ACC112 (cell line): ENCODE data around the gene SQSTM1.

ENCODE experiments used
- H2AFZ ChIP-seq: fragments of 200-600 bp; sonication (generic); one replicate; pipeline ENCODE4 v1.6.0; 2017; ENCODE audit warnings: antibody characterized with exemption, low read length; ENCODE audit not compliant: unreplicated experiment
- H3K27ac ChIP-seq: fragments of 200-600 bp; sonication (generic); 2 replicates; pipeline ENCODE4 v1.5.1; 2014; ENCODE audit warnings: low read depth, mild to moderate bottlenecking, antibody characterized with exemption, low read length, moderate library complexity
- H3K27me3 ChIP-seq: fragments of 200-600 bp; sonication (generic); 2 replicates; pipeline ENCODE4 v1.6.1; 2014; ENCODE audit warnings: mild to moderate bottlenecking, antibody characterized with exemption, low read length, moderate library complexity, mixed read lengths; ENCODE audit not compliant: insufficient read depth
- H3K36me3 ChIP-seq: fragments of 200-600 bp; sonication (generic); 2 replicates; pipeline ENCODE4 v1.6.1; 2016; ENCODE audit warnings: mild to moderate bottlenecking, antibody characterized with exemption, low read length, moderate library complexity, mixed read lengths; ENCODE audit not compliant: insufficient read depth
- H3K4me1 ChIP-seq: fragments of 200-600 bp; sonication (generic); one replicate; pipeline ENCODE4 v1.6.1; 2016; ENCODE audit warnings: low read length, mixed read lengths; ENCODE audit not compliant: insufficient read depth, unreplicated experiment, control insufficient read depth
- H3K4me3 ChIP-seq: fragments of 200-600 bp; sonication (generic); 2 replicates; pipeline ENCODE4 v1.5.1; 2014; ENCODE audit warnings: mild to moderate bottlenecking, low read depth, low read length
- H3K79me2 ChIP-seq: fragments of 200-600 bp; sonication (generic); one replicate; pipeline ENCODE4 v1.6.0; 2016; ENCODE audit warnings: low read length; ENCODE audit not compliant: control insufficient read depth, unreplicated experiment, insufficient read depth

Gene SQSTM1

DNA sequence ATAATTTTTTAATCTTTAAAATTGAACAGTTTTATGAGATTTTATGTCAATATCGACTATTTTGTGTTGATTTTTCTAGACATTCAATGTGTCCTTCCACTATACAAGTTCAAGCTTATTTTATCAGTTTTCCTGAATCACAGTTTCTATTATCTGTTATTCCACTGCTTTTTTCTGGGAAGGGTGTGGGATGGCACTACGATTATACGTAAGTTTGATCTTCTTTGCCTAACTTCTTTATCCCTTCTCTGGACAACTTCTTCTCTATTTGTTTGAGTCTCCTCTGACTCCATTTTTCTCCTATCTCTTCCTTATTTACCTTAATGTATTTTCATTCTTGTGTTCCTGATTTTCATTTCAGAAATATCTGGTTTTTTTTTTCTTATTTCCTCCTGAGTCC, 62.5 kb downstream of the SQSTM1 start:
- no peaks in the 10 kb centered on the region for H3K79me2 ChIP-seq
- H3K36me3 ChIP-seq = peaks cover 59% of the 10 kb centered on the region
- H3K4me1 ChIP-seq = peaks cover 8% of the 10 kb centered on the region
- H3K27ac ChIP-seq = no peak overlapping the region
- no peak overlapping the region for H2AFZ ChIP-seq
- H3K27me3 ChIP-seq = no peaks in the 10 kb centered on the region
- no peak overlapping the region for H3K4me3 ChIP-seq

DNA sequence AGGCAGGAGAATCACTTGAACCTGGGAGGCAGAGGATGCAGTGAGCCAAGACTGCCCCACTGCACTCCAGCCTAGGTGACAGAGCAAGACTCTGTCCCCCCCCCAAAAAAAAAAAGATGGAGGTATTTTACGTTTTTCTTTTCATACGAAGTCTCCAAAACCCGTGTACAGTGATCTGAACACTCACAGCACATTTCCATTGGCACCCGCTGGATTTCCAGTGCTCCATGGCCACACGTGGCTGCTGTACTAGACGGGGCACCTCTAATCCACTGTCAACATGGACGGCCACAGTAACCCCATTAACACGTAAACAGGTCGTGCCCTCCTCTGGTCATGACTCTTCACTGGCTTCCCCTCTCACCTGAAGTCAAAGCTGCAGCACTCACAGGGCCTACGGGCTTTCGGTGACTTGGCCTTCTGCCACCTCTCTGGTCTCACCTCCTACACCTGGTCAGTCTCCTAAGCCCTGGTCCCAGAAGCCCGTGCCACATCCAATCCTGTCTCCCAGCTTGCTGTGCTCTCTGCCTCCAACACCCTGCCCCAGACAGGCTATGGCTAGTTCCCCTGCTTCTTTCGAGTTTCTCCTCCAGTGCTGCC, 64.9 kb downstream of the SQSTM1 start:
- Histone ChIP-seq H3K79me2 (no peaks in the 10 kb centered on the region), H3K4me1 (no peaks in the 10 kb centered on the region), H3K36me3 (peaks cover 70% of the 10 kb centered on the region), H2AFZ (no peak overlapping the region), H3K27ac (no peak overlapping the region), H3K4me3 (no peak overlapping the region), H3K27me3 (no peaks in the 10 kb centered on the region)

DNA sequence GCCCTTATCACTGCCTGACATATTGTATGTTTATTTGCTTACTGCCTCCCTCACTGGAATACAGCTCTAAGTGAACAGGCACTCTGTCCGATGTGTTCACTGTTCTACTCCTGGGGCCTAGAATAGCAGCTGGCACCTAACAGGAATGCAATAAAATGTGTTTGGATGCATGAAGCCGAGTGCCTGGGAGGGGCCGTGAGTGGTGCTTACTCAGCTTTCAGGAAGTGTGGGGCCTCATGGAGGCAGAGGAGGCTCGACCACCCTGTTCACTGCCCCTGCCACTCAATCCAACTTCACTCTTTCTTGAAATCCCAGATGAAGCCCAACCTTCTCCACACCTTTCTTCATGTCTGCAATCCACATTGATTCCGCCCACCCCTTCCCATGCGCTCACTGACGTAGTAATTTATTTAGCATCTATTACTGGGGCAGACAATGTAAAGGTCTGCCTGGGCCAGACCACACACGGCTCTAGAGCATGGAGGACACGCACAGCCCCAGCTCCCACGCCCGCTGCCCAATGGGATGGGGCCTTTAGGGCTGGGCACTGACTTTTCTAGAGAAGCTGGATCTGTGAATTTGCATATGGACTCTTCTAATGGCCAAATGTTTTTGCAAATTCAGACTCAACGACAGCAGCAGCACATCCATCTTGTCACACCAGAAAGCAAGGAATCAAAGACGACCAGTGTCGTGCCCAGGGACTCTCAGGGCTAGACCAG, 65.6 kb downstream of the SQSTM1 start:
- no peak overlapping the region for H3K4me3 ChIP-seq
- no peaks in the 10 kb centered on the region for H3K4me1 ChIP-seq
- no peaks in the 10 kb centered on the region for H3K27me3 ChIP-seq
- no peaks in the 10 kb centered on the region for H3K79me2 ChIP-seq
- H3K27ac ChIP-seq = no peak overlapping the region
- no peak overlapping the region for H2AFZ ChIP-seq
- H3K36me3 ChIP-seq = peaks cover 76% of the 10 kb centered on the region

GRCh38 chr5:179887095-179887494, 66.4 kb downstream of the SQSTM1 start:
- no peaks in the 10 kb centered on the region for H3K27me3 ChIP-seq
- H3K4me3 ChIP-seq = no peak overlapping the region
- no peaks in the 10 kb centered on the region for H3K4me1 ChIP-seq
- no peak overlapping the region for H3K27ac ChIP-seq
- peaks cover 78% of the 10 kb centered on the region for H3K36me3 ChIP-seq
- H3K79me2 ChIP-seq = no peaks in the 10 kb centered on the region
- H2AFZ ChIP-seq = no peak overlapping the region
